HCT116 (cell line): ENCODE data around the gene SEMA3B.

Experiments used
- CTCF ChIP-seq, 3 experiments: fragments of 200-600 bp in 1 of 3; sonication (generic) in 1 of 3; IDR thresholded peaks in 2 of 3; conservative IDR thresholded peaks in 1 of 3; 2 replicates each; pipeline ENCODE4 v1.5.1; 2012 to 2017; ENCODE audit warnings: low read depth in 2 of 3, low read length in 2 of 3, antibody characterized with exemption in 1 of 3, borderline replicate concordance in 1 of 3, control low read depth in 1 of 3, mild to moderate bottlenecking in 1 of 3, mixed read lengths in 1 of 3, mixed run types in 1 of 3, moderate library complexity in 1 of 3; ENCODE audit not compliant: insufficient read depth in 1 of 3
- EZH2 ChIP-seq: fragments of 200-600 bp; sonication (generic); IDR thresholded peaks from 2 replicates; pipeline ENCODE4 v1.6.1; 2017; ENCODE audit warnings: antibody characterized with exemption, mixed run types
- MAX ChIP-seq: IDR thresholded peaks from 2 replicates; pipeline ENCODE4 v1.6.1; 2012
- POLR2A ChIP-seq: IDR thresholded peaks from 2 replicates; pipeline ENCODE4 v1.7.0; 2011; ENCODE audit warnings: borderline replicate concordance; ENCODE audit not compliant: insufficient read depth, insufficient read length; ENCODE audit errors: extremely low read depth
- POLR2AphosphoS5 ChIP-seq: IDR thresholded peaks from 2 replicates; pipeline ENCODE4 v1.6.1; 2011; ENCODE audit warnings: mild to moderate bottlenecking, low read depth, low read length, moderate library complexity
- RAD21 ChIP-seq: IDR thresholded peaks from 2 replicates; pipeline ENCODE4 v1.6.1; 2012; ENCODE audit warnings: low read depth, mild to moderate bottlenecking
- SIN3A ChIP-seq: IDR thresholded peaks from 2 replicates; pipeline ENCODE4 v1.6.1; 2012; ENCODE audit warnings: low read depth

GRCh38 chr3:50279255-50280016 is 10.5 kb downstream of the SEMA3B start:
- no peak for TF ChIP-seq CTCF (IDR thresholded peaks at IDR 0.05 in 2 of 3, conservative IDR thresholded peaks at IDR 0.05 in 1 of 3; ENCODE audit: borderline replicate concordance in 1 of 3, insufficient read depth in 1 of 3, low read depth in 2 of 3, low read length in 2 of 3)
- TF ChIP-seq EZH2: no peak
- TF ChIP-seq POLR2A: no peak
- TF ChIP-seq SIN3A: no peak
- no peak for TF ChIP-seq POLR2AphosphoS5
- TF ChIP-seq RAD21: no peak
- no peak for TF ChIP-seq MAX
